C4-2B (cell line): ENCODE results near the gene CLDN25.
"Not testable (repeated sequence)": the region's sequence is repeated elsewhere in the genome, so short reads cannot be mapped to it uniquely, and the experiment has no call there.

Experiments used
- H3K27ac ChIP-seq: fragments of 450-650 bp; 2 replicates; pipeline ENCODE4 v1.5.1; 2017
- ZFX ChIP-seq: fragments of 450-650 bp; IDR thresholded peaks from 2 replicates; pipeline ENCODE4 v1.6.1; 2017
- TF ChIP-seq, protein P1 (sequence below): fragments of 450-650 bp; conservative IDR thresholded peaks from 2 replicates; pipeline ENCODE4 v1.5.1; 2017; ENCODE audit warnings: mild to moderate bottlenecking

The CLDN25 gene

GRCh38 chr11:113782134-113782533 lies 2.5 kb downstream of the CLDN25 start:
- no peak for TF ChIP-seq ZFX
- TF ChIP-seq, protein P1, sequence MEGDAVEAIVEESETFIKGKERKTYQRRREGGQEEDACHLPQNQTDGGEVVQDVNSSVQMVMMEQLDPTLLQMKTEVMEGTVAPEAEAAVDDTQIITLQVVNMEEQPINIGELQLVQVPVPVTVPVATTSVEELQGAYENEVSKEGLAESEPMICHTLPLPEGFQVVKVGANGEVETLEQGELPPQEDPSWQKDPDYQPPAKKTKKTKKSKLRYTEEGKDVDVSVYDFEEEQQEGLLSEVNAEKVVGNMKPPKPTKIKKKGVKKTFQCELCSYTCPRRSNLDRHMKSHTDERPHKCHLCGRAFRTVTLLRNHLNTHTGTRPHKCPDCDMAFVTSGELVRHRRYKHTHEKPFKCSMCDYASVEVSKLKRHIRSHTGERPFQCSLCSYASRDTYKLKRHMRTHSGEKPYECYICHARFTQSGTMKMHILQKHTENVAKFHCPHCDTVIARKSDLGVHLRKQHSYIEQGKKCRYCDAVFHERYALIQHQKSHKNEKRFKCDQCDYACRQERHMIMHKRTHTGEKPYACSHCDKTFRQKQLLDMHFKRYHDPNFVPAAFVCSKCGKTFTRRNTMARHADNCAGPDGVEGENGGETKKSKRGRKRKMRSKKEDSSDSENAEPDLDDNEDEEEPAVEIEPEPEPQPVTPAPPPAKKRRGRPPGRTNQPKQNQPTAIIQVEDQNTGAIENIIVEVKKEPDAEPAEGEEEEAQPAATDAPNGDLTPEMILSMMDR: no peak
- peak overlapping the region; percentile 42 for H3K27ac ChIP-seq

DNA sequence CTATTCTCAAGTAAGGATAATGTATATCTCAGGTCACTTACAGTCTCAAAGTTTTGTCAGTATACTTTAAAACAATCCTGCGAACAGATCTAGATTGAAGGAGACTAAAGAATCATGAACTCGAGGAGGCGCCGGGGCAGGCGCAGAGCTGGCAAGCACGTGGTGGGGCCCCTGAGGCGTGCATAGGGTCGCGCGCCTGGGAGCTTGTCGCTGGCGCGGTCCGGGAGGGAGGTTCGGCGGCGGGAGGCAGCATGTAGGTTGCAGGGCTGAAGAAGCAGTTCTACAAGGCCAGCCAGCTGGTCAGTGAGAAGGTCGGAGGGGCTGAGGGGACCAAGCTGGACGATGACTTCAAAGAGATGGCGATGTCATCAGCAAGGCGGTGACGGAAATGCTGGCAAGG lies 9.4 kb downstream of the CLDN25 start:
- H3K27ac ChIP-seq: not testable (repeated sequence)

DNA sequence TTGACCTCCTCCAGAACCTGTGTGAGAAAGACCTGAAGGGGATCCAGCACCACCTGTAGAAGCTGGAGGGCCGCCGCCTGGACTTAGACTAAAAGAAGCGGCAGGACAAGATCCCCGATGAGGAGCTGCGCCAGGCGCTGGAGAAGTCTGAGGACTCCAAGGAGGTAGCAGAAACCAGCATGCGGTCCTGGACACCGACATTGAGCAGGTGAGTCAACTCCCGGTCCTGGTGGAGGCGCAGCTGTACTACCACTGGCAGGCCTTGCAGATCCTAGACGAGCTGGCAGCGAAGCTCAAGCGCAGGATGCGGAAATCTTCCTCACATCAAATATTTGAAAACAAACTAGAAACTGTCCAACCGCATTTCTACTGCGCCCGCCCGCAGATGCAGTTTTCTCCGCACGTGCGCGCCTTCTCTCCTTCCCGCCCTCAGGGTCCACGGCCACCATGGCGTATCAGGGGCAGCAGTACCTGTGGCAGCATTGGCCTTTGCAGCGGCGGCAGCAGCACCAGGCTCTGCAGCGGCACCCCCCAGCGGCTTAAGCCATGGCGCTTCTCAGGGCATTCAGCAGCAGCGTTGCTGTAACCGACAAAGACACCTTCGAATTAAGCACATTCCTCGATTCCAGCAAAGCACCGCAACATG lies 10.2 kb downstream of the CLDN25 start:
- no peak overlapping the region for H3K27ac ChIP-seq
- TF ChIP-seq, protein P1: no peak
- TF ChIP-seq ZFX: no peak

GRCh38 chr11:113796663-113797259 lies 17.2 kb downstream of the CLDN25 start:
- no peak overlapping the region for H3K27ac ChIP-seq
- TF ChIP-seq, protein P1: peak; percentile 88
- no peak for TF ChIP-seq ZFX

DNA sequence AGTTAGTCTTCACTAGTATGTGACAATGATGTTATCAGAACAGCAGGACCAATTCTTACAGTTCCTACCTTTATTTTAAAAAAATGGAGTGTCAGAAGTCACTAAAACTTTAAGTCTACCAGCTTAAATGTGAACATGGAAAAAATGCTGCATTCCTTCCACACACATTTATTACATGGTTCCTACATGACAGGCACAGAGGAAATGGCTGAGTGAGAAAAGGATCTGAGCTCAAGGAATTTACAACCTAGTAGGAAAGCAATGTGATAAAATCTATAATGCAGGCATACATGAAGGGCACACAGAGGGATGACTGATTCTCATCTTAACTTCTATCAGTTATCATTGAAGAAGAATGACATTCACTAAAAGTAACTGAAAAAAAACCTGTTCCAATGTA lies 23.0 kb downstream of the CLDN25 start:
- H3K27ac ChIP-seq: no peak overlapping the region
- TF ChIP-seq, protein P1: no peak
- no peak for TF ChIP-seq ZFX

- TF ChIP-seq, protein P1: no peak
- no peak for TF ChIP-seq ZFX
- no peak overlapping the region for H3K27ac ChIP-seq
Measured at GRCh38 chr11:113805640-113806039, 26.0 kb downstream of the CLDN25 start.

- TF ChIP-seq, protein P1: peak; percentile 83
- TF ChIP-seq ZFX: no peak
- H3K27ac ChIP-seq: no peak overlapping the region
Measured at GRCh38 chr11:113806406-113806805, 26.8 kb downstream of the CLDN25 start.

GRCh38 chr11:113808931-113809330 lies 29.3 kb downstream of the CLDN25 start:
- TF ChIP-seq, protein P1: no peak
- no peak for TF ChIP-seq ZFX
- H3K27ac ChIP-seq: no peak overlapping the region
